A172 (cell line): Measurements from ENCODE around the gene DIPK2B. TPM values are rescaled to one million over a fixed set of nuclear protein-coding genes. Genes with fewer than 3 reads are reported as not detected.

Experiments
- DNase-seq: peaks from one replicate; pipeline ENCODE4 v3.0.0-alpha.2; 2015; ENCODE audit warnings: low spot score
- total RNA-seq: library from RNA; depleted of rRNA; stranded (reverse); fragments of >200 nt; shearing (Covaris generic); gene quantifications from 2 replicates; pipeline ENCODE4 v1.2.3, GENCODE V29; 2014; rRNA removed

The DIPK2B gene, protein sequence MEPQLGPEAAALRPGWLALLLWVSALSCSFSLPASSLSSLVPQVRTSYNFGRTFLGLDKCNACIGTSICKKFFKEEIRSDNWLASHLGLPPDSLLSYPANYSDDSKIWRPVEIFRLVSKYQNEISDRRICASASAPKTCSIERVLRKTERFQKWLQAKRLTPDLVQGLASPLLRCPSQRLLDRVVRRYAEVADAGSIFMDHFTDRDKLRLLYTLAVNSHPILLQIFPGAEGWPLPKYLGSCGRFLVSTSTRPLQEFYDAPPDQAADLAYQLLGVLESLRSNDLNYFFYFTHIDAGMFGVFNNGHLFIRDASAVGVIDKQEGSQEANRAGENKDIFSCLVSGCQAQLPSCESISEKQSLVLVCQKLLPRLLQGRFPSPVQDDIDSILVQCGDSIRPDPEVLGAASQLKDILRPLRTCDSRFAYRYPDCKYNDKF
- not detected in 2 replicates for total RNA-seq

DNA sequence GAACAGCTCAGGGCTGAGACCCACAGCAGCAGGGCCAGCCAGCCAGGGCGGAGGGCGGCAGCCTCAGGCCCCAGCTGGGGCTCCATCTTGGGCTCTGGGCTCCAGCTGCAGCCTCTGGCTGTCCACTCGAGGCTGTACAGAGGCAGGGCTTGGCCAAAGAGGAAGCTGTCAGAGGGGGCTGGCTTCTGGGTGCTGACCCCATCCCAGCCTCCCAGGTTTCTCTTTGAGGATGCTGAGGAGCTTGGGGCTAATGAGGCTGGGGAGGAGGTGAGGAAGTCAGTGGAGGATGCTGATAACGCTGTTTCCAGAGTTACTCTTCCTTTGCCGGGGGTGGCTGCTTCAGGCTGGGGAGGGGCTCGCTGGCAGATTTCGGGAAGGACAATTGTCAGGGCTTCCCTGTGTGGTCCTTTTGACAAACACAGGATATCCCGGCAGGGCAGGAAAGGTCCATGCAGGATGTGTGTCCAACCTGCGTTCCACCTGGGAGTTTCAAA is at the start of gene DIPK2B:
TSS of gene DIPK2B (minus strand) at position 136 of the 494 bp plus-strand sequence. CDS start at position 86, 50 bp downstream.
- DNase-seq = no peak

DNA sequence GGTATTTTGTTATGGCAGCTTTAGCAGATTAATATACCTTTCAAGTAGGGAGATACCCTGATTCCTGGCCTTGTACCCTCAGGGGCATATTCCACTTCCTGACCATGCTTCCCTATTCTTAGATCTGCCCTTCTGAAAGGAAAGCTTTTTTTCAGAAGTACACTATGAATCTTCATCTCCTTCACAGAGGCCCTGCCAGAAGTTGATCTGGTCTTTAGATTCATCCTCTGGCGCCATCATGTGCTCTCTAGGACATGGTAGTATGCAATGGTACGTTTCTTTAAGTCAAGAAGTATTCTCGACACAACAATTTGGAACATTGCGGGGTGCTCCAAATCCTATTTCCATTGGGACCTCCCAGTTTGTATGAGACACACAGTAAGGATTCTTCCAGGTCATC is 39.6 kb upstream of the DIPK2B start:
- DNase-seq = no peak

DNA sequence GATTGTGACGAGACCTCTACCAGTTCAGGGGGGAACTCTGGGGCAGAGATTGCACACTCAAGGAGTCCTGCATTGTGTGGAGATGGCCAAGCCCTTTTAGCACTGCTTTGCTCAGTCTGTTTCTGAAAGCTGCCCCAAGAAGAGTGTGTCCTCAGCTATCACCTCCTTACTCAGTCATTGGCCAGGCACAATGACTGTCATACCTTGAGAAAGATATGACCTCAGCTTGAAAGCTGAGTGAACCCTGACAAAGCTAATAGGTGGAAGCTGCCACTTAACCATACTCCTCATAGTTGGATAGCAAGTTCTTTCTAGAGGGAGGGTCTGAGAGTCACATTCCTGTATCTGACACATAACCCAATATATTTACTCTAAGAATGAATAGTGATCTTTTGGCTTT is 37.8 kb upstream of the DIPK2B start:
- DNase-seq = no peak

DNA sequence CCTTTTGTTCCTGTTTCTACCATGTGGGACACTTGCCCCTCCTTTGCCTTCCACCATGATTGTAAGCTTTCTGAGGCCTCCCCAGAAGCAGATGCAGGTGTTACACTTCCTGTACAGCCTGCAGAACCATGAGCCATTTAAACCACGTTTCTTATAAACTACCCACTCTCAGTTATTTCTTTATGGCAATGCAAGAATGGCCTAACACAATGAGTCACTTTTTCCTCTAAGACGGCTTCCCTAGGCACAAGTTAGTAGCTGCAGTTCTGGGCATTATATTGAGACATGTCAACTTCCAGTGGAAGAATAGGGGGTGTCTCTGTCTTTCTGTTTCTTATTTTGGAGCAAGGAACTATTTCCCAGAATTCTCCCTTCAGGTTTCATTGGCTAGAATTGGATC is 32.9 kb upstream of the DIPK2B start:
- DNase-seq = no peak

DNA sequence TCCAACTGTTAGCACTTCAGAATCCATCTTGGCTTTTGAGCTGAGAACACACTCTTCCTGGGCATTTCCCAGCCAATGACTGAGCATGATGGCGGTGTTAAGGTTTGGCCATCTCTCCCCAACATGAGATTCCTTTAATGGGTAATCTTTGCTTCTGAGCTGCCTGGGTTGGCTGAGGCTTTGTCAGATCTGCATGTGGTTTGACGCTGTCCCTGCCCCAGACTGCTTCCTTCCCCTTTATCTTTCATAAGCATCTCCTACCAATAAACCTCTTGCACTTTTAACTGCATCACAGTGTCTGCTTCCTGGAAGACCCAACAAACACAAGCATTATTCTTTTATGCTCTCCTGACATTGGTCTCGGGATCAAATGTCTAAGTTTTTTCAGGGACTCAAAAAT is 31.5 kb upstream of the DIPK2B start:
- DNase-seq = no peak

DNA sequence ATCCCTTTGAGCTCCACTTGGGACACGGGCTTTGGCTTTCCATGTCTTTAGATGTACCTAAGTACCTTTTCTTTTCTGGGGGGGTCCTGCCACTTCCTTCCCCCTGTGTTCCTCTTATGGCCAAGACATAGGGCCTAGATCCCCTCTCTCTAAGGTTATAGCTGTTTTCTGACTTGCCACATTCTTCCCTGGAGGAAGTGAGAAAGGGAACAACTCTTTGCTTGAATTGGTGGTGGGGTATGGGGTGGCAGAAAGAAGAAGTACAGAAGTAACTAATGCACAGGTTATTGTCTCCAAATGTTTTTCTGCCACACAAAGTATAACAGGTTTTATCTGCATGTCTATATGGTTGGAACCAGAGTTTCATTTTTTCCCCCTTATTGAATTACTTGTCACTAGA is 29.7 kb upstream of the DIPK2B start:
- DNase-seq = no peak

DNA sequence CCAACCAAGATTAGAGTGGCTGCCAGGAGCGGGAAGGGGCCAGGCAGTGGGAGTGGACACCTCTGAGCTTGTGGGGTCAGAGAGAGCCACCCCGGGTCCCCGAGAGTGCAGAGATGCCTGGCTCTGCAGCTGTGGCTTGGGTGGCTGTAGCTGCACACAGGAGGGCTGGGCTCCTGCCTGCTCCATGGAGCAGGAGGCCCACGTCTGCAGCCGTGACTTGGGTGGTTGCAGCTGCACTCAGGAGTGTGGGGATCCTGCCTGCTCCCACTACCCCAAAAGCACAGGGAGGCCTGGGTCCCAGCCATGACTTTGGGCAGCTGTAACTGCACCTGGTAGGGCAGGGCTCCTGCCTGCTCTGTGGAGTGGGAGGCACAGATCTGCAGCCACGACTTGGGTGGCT is 28.7 kb upstream of the DIPK2B start:
- no peak for DNase-seq

DNA sequence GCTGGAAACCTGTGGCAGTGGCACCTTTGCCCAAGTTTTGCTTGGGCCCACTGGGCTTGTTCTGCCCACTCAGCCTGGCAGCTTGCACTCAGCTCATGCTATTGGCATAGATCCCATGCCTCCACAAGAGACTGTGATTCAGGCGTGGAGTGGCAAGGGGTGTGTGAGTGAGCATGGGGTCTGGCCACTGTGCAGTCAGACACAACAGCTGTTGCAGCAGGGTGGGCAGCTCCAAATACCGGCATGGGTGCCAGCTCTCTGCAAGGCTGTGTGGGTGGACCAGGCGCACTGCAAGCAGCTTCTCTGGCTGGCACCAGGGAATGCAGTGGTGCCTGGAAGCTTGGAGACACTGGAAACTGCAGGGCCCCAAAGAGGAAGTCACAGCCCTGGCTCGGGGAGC is 27.4 kb upstream of the DIPK2B start:
- no peak for DNase-seq

DNA sequence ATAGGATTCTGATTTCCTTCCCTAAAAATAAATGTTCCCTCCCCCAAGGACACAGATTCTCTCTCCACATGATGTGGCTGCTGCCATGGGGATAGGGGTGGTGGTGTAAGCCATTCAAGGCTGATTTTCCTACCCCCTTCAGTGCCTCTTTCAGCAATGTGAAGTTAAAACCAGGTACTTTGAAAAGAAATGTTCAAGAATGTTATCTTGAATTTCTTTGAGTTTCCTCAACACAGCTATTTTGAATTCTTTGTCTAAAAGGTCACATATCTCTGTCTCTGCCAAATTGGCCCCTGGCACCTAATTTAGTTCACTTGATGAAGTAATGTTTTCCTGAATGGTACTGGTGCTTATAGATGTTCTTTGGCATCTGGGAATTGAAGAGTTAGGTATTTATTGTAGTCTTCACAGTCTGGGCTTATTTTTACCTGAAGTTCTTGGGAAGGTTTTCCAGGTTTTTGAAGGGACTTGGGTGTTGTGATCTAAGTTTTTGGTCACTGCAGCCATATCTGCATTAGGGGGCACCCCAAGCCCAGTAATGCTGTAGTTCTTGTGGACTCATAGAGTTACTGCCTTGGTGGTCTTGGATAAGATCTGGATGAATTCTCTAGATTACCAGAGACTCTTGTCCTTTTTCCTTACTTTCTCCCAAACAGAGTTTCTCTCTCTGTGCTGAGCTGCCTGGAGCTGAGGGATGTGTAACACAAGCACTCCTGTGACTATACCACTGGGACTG is 7.6 kb upstream of the DIPK2B start:
- DNase-seq = no peak

DNA sequence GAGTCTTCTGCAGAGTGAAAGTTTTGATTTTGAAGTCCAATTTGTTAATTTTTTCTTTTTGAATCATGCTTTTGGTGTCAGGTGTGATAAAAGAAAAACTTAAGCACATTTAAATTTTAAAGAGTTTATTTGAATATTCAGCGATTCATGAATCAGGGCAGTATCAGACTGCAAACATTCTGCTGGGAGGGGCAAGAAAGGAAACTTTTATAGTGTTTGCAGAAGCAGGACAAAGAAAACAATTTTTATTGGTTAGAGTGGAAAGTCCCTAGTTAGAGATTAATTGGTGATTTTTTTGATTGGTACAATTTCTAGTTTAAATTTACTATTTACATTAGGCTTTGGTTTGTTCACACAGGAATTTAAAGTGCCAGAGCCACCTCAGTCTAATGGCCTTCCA is 1.5 kb upstream of the DIPK2B start:
- no peak for DNase-seq

DNA sequence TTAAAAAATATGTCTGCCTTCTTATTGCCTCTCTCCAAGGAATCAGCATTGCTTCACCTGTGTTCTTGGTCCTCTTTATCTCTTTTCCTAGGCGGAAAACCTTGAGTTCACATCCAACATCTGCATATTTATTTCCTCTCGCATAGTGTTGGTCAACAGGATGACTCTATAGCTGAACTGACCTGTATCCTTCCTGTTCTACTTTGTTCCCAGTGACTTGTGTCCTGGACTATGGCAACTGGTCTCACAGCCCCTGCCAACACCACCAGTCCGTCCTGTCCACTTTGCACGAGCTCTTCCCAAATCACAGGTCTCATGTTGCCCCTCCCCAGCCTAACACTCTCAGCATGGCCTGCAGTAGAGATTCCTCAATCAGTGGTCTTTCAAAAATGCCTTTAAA is 2.0 kb downstream of the DIPK2B start:
- DNase-seq = no peak

DNA sequence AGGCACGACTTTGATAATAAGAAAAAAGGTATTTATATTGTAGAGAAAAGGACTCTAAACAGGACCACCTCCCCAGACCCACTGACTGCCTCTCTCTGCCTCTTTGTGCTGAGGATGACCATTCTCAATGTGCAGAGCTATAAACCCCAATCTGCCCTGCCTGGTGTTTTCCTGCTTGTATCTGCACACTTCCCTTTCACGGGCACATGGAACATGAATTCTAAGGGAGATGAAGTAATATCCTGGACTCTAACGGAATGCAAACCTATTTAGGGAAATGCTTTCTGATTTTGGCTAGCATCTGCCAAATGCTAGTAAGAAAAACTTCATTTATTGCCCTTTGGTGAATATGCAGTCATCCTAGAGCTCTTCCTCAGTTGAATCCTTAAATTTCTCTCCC is 2.4 kb downstream of the DIPK2B start:
- no peak for DNase-seq

DNA sequence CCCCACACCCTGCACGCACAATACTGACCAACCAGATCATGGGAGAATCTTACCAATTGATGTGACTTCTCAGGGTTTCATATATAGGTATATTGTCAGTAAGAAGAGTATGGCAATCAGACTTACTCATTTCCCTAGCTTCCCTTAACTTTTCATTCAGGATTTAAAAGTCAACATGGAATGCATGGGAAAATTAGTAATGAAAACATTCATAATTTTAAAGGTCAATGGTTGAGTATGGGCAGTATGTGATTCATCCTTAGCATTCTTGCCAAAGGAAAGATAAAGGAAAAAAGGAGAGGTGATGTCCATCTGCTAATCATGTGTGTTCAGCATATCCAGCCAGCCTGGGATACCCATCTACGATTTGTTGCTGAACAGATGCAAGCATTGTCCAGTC is 4.0 kb downstream of the DIPK2B start:
- DNase-seq = no peak

DNA sequence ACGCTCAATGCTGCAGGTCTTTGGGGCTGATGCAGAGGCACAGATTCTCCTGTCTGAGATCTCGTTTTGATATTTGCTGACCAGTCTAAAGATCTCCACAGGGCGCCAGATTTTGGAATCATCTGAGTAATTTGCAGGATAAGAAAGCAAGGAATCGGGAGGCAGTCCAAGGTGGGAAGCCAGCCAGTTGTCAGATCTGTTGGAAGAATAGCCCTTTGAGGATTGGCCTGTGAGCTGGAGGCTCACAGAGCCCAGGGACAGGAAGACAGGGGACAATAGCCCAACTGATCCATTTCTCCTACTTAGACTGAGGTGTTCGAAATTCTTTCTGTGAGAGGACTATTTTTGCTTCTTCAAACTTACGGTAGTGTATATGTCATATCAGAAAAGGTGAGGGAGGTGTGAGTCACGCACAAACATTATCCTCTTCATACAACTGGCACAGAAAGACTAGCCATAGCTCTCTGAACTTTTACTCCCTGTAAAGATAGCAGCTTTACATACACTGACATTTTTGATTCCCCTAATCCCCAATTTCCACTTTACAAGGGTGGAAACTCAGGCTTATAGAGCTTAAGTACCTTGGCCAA is 8.8 kb downstream of the DIPK2B start:
- no peak for DNase-seq

DNA sequence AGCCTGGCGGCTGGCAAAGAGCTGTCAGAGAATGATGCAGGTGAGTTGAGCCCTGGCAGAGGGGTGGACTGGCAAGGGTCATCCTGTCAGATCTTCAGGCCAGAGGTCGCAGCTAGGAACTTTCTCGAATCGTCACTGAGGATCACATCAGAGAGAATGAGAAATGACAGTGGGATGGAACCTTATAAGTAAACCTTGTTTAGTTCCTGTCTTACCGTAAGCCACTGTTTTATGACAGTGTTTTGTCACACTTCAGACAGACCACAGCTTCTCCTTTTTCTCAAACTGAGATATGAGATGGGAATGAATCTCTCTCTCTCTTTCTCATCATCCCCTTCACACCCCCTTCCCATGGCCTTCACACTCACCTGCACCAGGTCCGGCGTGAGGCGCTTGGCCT is 9.3 kb downstream of the DIPK2B start:
- DNase-seq = no peak

DNA sequence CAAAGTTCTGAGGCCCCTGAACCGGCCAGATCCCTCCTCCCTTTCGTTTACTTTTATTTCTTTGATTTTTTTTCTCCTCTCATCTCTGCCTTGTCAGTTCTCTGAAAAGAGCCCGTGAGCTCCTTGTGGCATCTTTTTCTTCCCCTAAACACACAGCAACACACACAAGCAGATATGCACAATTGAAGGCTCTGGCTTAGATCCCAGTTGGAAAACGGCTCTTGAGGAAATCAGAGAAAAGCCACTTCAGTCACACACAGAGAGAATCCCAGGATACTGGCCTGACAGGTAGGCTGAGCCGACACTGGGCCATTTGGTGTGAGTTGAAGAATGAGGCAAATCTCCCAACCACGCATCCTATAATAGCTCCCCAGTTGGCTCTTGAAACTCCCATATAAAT is 12.9 kb downstream of the DIPK2B start:
- no peak for DNase-seq

DNA sequence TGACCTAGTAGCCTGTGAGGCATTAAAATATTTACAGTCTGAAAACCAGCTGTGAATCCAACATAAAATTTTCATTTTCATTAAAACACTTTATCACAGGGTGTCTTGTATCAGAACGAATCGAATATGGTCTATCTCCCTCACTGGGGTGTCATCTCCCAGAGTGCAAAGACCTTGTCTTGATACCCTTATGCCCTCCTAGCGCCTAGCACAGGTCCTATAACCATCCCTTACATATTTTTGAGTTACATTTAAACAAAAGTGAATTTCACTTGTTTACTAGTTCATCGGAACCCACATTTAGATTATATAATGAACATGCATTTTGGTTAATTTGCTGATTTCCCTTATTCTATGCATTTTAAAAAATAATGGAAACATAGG is 14.0 kb downstream of the DIPK2B start:
- DNase-seq = no peak

DNA sequence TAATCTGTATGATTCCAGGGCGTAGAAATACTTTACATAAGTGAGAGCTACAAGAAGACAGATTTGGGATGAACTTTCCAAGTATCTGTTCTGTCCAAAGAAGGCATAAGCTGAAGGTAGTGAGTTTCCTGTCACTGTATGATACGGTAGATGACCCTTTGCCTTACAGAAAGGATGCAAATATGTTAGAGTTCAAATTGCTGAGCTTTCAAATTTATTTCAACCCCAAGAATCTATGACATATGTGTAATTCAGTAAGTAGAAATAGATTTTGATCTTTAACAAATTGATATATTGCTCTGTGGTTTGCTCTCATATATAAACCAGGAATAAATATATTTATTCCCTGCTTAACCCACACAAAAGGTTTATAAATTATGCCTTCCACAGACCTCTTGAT is 16.5 kb downstream of the DIPK2B start:
- DNase-seq = no peak

DNA sequence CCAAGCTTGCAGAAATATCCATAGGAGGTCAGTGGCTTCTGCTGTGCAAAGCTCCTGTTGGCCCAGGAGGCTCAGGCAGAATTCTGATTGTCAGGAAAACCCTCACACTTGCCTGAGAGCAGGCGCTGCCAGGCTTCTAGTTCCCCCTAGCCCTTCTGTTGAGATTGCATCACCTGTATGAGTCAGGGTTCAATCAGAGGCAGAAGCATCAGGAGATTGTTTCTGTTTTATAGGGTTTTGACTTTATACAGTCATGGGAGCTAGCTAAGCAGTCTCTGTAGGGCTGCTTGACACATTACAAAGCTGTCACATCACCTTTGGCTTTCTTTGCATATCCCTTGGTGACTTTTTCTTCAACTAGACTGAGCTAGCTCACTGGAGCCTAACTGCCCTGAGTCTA is 27.8 kb downstream of the DIPK2B start:
- DNase-seq = peak; percentile 24

DNA sequence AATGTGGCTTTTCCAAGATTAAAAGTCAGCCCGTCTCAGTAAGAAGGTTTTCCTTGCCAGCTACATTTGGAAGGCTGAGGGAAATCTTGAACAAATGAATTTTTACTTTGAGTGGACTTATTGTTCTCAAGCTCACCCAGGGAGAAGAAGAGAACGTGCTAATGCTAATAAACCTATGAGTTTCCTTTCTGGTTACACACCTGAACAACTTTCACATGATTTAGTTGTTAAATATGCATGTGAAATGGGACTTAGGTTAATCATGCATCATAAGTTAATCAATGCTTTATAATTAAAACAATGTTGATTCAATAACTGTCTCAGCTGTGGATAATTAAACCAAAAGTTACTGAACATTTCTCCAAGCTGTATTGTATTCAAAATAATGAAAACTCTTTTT is 33.9 kb downstream of the DIPK2B start:
- no peak for DNase-seq

DNA sequence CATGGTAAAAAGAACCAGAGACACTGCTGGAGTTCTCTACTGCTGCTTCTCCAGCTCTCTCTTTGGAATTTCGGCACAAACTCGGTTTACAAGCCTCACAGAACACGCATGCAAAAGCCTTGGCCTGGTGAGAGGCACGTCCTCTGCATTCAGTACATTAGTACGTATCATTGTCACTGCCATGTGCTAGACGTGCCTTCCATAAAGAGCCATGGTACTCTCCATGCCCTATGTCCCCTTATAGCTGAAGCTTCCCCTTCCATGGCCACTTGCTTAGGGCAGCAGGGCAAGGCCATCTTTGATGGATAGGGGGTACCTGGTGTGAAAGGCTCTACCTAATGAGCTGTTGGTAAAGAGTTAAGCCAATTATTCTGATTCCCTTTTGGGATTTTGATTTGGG is 35.0 kb downstream of the DIPK2B start:
- no peak for DNase-seq

DNA sequence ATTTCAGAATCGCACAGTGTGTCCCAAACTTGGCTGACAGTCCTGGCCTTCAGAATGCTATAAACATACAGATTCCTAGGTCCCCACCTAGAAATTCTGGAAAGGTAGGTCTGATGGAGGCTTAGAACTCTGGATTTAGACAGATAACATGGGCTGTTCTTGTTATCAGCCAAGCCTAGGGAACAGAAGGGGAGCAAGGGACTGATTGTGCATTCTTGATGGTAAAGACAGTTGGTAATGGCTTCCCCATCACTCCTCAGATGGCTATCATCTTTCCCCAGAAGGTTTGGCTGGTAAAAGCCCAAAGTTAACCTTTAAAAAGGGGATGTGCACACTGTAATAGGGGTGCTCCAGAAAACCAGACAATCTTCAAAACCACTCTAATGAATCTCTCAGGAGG is 35.7 kb downstream of the DIPK2B start:
- DNase-seq = no peak
